DOHH2 (cell line): ENCODE measurements around the gene NYAP1.

ENCODE experiments used
- H3F3A ChIP-seq: fragments of 200-600 bp; sonication (generic), shearing (Covaris generic); 2 replicates; pipeline ENCODE4 v1.6.0; 2016; ENCODE audit warnings: antibody characterized with exemption, mild to moderate bottlenecking; ENCODE audit not compliant: control insufficient read depth, insufficient read depth
- H3K27ac ChIP-seq: fragments of 200-600 bp; sonication (generic); 2 replicates; pipeline ENCODE4 v1.5.1; 2014; ENCODE audit warnings: low read depth, mild to moderate bottlenecking, low read length, moderate library complexity
- H3K27me3 ChIP-seq: fragments of 200-600 bp; sonication (generic); 2 replicates; pipeline ENCODE4 v1.6.1; 2014; ENCODE audit warnings: mild to moderate bottlenecking, low read length, mixed read lengths; ENCODE audit not compliant: control insufficient read depth
- H3K36me3 ChIP-seq: fragments of 200-600 bp; sonication (generic); 2 replicates; pipeline ENCODE4 v1.6.1; 2014; ENCODE audit warnings: mild to moderate bottlenecking, low read length, moderate library complexity, mixed read lengths; ENCODE audit not compliant: control insufficient read depth
- H3K4me1 ChIP-seq: fragments of 200-600 bp; sonication (generic); 2 replicates; pipeline ENCODE4 v1.6.1; 2014; ENCODE audit warnings: mild to moderate bottlenecking, low read length, mixed read lengths; ENCODE audit not compliant: control insufficient read depth
- H3K4me2 ChIP-seq: fragments of 200-600 bp; sonication (generic); 2 replicates; pipeline ENCODE4 v1.6.0; 2014; ENCODE audit warnings: mild to moderate bottlenecking, low read length, moderate library complexity
- H3K4me3 ChIP-seq: fragments of 200-600 bp; sonication (generic); 2 replicates; pipeline ENCODE4 v1.5.1; 2014; ENCODE audit warnings: mild to moderate bottlenecking, low read length, mixed read lengths
- H3K79me2 ChIP-seq: fragments of 200-600 bp; sonication (generic); 2 replicates; pipeline ENCODE4 v1.6.1; 2014; ENCODE audit warnings: mild to moderate bottlenecking, low read length, mixed read lengths; ENCODE audit not compliant: control insufficient read depth
- H3K9me2 ChIP-seq: fragments of 200-600 bp; sonication (generic); replicated peaks from 2 replicates; pipeline ENCODE4 v1.6.1; 2014; ENCODE audit warnings: mild to moderate bottlenecking, low read length, mixed read lengths; ENCODE audit not compliant: control insufficient read depth
- H3K9me3 ChIP-seq: fragments of 200-600 bp; sonication (generic); 2 replicates; pipeline ENCODE4 v1.6.1; 2014; ENCODE audit warnings: antibody characterized with exemption, low read length, mixed read lengths; ENCODE audit not compliant: control insufficient read depth, insufficient read depth
- H4K20me1 ChIP-seq: fragments of 200-600 bp; sonication (generic); 2 replicates; pipeline ENCODE4 v1.6.0; 2014; ENCODE audit warnings: low read depth, mild to moderate bottlenecking, antibody characterized with exemption, low read length, moderate library complexity; ENCODE audit not compliant: control insufficient read depth, insufficient read depth
- EZH2phosphoT487 ChIP-seq: fragments of 200-600 bp; sonication (generic); IDR thresholded peaks from 2 replicates; pipeline ENCODE4 v1.6.1; 2017; ENCODE audit warnings: borderline replicate concordance, mild to moderate bottlenecking, antibody characterized with exemption, low read length, moderate library complexity, mixed read lengths
- TF ChIP-seq, protein P1 (sequence below): fragments of 200-600 bp; sonication (generic); IDR thresholded peaks from one replicate; pipeline ENCODE4 v1.5.1; 2014; ENCODE audit warnings: antibody characterized with exemption, mild to moderate bottlenecking, low read depth, low read length; ENCODE audit not compliant: poor library complexity, severe bottlenecking

The NYAP1 gene

DNA sequence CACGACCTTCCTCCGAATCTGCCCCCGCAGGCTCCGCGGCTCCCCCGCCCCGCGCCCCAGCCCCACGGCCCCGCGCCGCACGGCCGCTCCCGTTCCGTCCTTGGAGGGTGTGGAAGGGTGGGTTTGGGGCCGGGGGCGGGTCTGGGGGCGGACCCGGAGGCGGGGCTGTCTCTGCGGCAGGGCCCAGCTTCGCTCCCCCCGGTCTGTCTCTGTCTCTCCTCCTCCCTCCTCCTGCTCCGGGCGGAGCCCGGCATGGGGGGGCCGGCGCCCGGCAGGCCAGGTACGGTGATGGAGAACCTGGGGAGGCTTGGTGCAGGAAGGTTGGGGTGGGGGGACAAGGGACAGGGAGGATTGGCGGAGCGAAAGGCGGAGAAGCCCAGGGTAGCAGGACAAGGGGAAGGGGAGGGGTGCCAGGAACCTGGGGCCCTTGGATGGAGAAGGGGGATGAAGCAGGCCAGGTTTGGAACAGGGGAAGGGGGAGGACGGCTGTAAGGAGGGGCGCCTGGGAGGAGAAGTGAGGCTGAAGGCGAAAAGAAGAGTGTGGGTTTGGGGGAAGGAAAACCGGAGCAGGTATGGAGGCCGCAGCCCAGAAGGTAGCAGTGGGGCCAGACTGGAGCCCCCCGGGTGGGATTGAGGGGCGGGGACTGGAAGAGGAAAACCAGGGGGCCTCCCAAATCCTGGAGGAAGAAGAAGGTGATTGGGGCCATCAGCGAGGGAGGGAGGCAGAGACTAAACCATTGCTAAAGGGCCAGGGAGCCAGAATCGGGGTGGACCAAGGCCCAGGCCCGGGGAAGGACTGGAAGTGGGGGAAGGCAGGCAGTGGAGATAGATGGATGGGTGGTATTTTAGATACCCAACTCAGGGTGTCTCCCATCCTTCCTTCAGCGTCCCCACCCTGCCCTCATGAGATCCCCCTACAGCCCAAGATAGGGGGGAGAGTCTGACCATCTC lies at the start of gene NYAP1:
TSS of gene NYAP1 (plus strand) at position 206 of the 951 bp plus-strand sequence. CDS start 1,385 bp downstream, outside the sequence.
- Histone ChIP-seq H3K27ac (no peak within 1 kb of the TSS), H3K9me2 (no peaks in the 10 kb centered on the region), H3K79me2 (peaks cover 4% of the 10 kb centered on the region), H3K27me3 (peaks cover 19% of the 10 kb centered on the region), H3K4me3 (peak within 1 kb of the TSS; percentile 77), H3K36me3 (no peaks in the 10 kb centered on the region), H3K9me3 (no peaks in the 10 kb centered on the region), H3F3A (peaks cover 6% of the 10 kb centered on the region; the same call in 1 of the 2 replicates), H4K20me1 (no peaks in the 10 kb centered on the region), H3K4me1 (peaks cover 29% of the 10 kb centered on the region), H3K4me2 (peak within 1 kb of the TSS; percentile 91)
- TF ChIP-seq, protein P1, sequence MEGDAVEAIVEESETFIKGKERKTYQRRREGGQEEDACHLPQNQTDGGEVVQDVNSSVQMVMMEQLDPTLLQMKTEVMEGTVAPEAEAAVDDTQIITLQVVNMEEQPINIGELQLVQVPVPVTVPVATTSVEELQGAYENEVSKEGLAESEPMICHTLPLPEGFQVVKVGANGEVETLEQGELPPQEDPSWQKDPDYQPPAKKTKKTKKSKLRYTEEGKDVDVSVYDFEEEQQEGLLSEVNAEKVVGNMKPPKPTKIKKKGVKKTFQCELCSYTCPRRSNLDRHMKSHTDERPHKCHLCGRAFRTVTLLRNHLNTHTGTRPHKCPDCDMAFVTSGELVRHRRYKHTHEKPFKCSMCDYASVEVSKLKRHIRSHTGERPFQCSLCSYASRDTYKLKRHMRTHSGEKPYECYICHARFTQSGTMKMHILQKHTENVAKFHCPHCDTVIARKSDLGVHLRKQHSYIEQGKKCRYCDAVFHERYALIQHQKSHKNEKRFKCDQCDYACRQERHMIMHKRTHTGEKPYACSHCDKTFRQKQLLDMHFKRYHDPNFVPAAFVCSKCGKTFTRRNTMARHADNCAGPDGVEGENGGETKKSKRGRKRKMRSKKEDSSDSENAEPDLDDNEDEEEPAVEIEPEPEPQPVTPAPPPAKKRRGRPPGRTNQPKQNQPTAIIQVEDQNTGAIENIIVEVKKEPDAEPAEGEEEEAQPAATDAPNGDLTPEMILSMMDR: no peak
- no peak for TF ChIP-seq EZH2phosphoT487

DNA sequence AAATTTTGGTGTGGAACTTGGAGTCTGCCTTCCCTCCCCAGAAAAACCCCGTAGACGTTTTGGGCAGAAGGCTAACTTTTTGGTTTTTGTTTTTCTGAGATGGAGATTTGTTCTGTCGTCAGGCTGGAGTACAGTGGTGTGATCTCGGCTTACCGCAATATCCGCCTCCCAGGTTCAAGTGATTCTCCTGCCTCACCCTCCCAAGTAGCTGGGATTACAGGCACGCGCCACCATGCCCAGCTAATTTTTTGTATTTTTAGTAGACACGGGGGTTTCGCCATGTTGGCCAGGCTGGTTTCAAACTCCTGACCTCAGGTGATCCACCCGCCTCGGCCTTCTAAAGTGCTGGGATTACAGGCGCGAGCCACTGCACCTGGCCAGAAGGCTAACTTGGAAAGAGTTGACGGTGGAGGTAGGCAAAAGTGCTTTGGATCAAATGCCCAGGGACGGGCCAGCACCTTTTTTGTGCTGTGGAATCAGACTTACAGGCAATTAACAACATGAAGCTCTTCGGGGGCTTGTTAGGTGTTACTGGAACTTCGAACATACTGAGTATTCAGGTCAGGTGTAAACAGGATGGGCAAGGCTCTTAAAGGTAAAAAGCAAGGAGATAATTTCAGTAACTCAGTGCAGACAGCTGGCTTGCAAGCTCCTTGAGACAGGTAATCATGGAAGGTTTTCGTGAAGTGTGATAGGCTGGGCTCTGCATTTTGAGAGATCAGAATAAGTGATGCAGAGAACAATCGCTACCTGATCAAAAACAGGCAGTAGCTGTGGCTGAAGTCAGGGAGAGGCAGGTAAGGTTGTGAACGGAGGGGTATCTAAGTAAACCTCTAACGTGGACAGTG lies 49.2 kb upstream of the NYAP1 start:
- peaks cover 11% of the 10 kb centered on the region; the same call in 1 of the 2 replicates for H4K20me1 ChIP-seq
- peaks cover 55% of the 10 kb centered on the region for H3F3A ChIP-seq
- H3K36me3 ChIP-seq: peaks cover 64% of the 10 kb centered on the region
- peak overlapping the region; percentile 83 for H3K4me2 ChIP-seq
- no peaks in the 10 kb centered on the region for H3K9me3 ChIP-seq
- no peaks in the 10 kb centered on the region for H3K9me2 ChIP-seq
- H3K79me2 ChIP-seq: peaks cover 69% of the 10 kb centered on the region
- no peak for TF ChIP-seq EZH2phosphoT487
- TF ChIP-seq, protein P1: no peak
- H3K4me3 ChIP-seq: peak overlapping the region; percentile 77
- peak overlapping the region; percentile 80 for H3K27ac ChIP-seq
- peaks cover 60% of the 10 kb centered on the region for H3K4me1 ChIP-seq
- H3K27me3 ChIP-seq: no peaks in the 10 kb centered on the region

DNA sequence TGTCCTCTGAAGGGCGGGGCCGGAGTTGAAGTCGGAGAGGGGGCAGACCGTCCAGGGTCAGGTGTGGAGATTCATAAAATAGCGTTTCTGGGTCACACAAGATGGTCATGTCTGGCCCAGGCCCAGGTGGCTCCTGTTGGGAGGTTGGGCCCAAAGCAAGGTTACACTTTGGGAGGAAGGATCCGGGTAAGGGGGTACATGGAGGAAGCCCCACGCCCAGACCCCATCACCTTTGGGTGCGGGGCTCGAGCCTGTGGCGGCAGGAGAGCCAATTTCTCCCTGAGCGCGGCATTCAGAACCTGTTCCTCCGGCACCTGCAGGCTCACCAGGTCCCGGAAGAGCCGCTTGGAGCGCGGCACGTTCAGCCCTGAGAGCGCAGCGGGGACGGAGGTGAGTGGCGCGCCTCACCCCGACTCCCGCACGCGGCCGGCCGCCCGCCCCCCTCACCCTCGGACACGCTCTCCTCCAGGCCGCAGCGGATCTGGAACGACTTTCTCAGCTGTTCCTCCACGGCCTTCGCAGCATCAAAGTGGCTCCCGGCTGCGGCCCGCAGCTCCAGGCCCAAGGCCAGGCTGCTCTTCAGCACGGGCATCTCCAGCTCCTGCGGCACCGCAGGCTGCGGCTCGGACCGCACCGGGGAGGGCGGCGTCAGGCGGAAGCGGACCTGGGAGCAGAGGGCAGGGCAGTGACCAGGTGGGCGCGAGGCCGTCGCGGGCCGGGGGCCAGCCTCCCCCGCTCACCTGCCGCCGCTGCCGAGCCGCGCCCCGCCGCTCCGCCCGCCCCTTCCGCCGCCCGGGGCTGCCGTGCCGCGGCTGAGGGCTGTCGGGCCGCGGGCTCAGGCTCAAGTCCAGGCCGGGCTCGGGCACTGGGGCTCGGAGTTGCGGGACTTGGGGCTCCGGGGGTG lies 48.1 kb upstream of the NYAP1 start:
- H3K36me3 ChIP-seq: peaks cover 55% of the 10 kb centered on the region

More for the DNA sequence above, 48.1 kb upstream of the NYAP1 start:
- H3K9me2 ChIP-seq: no peaks in the 10 kb centered on the region
- peaks cover 52% of the 10 kb centered on the region for H3F3A ChIP-seq
- no peaks in the 10 kb centered on the region for H3K27me3 ChIP-seq
- TF ChIP-seq, protein P1: peak; percentile 11
- no peak for TF ChIP-seq EZH2phosphoT487
- H3K4me3 ChIP-seq: peak overlapping the region; percentile 77
- H3K79me2 ChIP-seq: peaks cover 59% of the 10 kb centered on the region
- H3K4me2 ChIP-seq: peak overlapping the region; percentile 83
- peak overlapping the region; percentile 80 for H3K27ac ChIP-seq
- H3K4me1 ChIP-seq: peaks cover 56% of the 10 kb centered on the region
- H4K20me1 ChIP-seq: peaks cover 9% of the 10 kb centered on the region; the same call in 1 of the 2 replicates
- H3K9me3 ChIP-seq: no peaks in the 10 kb centered on the region
